T follicular helper cell (primary cell): ENCODE results near the gene NBPF4.
"Not testable (repeated sequence)": the region's sequence is repeated elsewhere in the genome, so short reads cannot be mapped to it uniquely, and the experiment has no call there.

Experiments
- DNase-seq: peaks from one replicate; pipeline ENCODE4 v3.0.0-alpha.2; 2020; ENCODE audit warnings: low read depth

Gene NBPF4

GRCh38 chr1:108214641-108215465 lies 29.0 kb downstream of the NBPF4 start:
- DNase-seq = not testable (repeated sequence)

DNA sequence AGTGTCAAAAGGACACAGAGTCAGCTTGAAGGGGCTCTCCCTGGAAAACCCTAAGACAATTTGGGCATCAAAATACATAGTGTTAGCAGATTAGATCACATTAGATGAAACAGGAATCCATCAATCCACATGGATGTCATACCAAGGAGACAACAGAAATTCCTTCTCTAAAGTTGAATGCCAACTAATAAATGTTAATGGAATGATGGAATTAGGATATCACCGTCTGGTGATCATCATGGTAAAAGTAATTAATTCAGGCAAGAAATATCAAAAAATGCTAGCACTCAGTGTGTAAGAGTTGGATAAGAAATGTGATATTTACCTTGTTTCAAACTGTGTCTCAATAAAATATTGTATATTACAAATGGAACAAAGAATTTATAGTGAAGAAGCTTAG lies 32.9 kb downstream of the NBPF4 start:
- no peak for DNase-seq

GRCh38 chr1:108209456-108210108 lies 34.3 kb downstream of the NBPF4 start:
- no peak for DNase-seq

DNA sequence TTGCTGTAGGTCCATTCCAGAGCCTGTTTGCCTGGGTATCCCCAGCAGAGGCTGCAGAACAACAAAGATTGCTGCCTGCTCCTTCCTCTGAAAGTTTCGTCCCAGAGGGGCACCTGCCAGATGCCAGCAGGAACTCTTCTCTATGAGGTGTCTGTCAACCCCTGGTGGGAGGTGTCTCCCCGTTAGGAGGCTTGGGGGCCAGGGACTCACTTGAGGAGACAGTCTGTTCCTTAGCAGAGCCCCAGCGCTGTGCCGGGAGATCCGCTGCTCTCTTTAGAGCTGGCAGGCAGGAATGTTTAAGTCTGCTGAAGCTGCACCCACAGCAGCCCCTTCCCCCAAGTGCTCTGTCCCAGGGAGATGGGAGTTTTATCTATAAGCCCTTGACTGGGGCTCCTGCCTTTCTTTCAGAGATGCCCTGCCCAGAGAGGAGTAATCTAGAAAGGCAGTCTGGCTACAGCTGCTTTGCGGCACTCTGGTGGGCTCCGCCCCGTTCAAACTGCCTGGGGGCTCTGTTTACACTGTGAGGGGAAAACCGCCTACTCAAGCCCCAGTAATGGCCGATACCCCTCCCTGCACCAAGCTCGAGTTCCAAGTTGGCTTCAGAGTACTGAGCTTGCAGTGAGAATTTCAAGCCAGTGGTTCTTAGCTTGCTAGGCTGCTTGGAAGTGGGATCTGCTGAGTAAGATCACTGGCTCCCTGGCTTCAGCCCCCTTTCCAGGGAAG lies 35.0 kb downstream of the NBPF4 start:
- no peak for DNase-seq

DNA sequence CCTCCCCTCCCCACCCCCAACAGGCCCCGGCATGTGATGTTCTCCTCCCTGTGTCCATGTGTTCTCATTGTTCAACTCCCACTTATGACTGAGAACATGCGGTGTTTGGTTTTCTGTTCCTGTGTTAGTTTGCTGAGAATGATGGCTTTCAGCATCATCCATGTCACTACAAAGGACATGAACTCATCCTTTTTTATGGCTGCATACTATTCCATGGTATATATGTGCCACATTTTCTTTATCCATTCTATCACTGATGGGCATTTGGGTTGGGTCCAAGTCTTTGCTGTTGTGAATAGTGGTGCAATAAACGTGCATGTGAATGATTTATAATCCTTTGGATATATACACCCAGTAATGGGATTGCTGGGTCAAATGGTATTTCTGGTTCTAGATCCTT lies 40.3 kb downstream of the NBPF4 start:
- DNase-seq = not testable (repeated sequence)

- DNase-seq = no peak
Observed at GRCh38 chr1:108201687-108202086, 42.2 kb downstream of the NBPF4 start.

GRCh38 chr1:108200687-108201051 lies 43.2 kb downstream of the NBPF4 start:
- peak; percentile 20 for DNase-seq

GRCh38 chr1:108199781-108200686 lies 43.8 kb downstream of the NBPF4 start, which contains the start of gene SLC25A24:
Gene SLC25A24 (minus strand): TSS chr1:108200343. CDS start chr1:108200138, 205 bp downstream.
- DNase-seq = peak; percentile 55

- no peak for DNase-seq
Observed at GRCh38 chr1:108199201-108199691, 44.6 kb downstream of the NBPF4 start.

GRCh38 chr1:108194051-108194450 lies 49.8 kb downstream of the NBPF4 start:
- DNase-seq = no peak

- no peak for DNase-seq
Observed at GRCh38 chr1:108193333-108193732, 50.5 kb downstream of the NBPF4 start.

- no peak for DNase-seq
Observed at GRCh38 chr1:108192581-108192980, 51.3 kb downstream of the NBPF4 start.

GRCh38 chr1:108190686-108191416 lies 53.0 kb downstream of the NBPF4 start:
- no peak for DNase-seq

- no peak for DNase-seq
Observed at GRCh38 chr1:108190001-108190634, 53.8 kb downstream of the NBPF4 start.

DNA sequence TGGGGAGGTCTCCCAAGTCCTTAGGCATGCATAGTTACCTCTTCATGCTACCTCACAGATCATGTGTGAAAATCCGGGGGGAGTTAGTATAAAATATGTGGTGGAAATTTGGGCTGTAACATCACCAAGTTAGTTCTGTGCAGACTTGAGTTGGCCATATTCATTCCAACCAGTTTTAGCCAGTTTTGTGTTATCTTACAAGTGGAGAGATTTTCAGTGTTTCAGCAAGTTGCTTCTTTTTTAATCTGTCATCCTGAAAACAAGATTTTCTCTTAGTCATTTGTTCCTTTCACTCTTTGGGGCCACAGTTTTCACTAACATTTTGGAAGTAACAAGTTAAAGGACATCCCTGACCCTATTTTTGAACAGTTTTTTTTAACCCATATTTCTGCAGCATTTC lies 55.1 kb downstream of the NBPF4 start:
- DNase-seq = no peak

DNA sequence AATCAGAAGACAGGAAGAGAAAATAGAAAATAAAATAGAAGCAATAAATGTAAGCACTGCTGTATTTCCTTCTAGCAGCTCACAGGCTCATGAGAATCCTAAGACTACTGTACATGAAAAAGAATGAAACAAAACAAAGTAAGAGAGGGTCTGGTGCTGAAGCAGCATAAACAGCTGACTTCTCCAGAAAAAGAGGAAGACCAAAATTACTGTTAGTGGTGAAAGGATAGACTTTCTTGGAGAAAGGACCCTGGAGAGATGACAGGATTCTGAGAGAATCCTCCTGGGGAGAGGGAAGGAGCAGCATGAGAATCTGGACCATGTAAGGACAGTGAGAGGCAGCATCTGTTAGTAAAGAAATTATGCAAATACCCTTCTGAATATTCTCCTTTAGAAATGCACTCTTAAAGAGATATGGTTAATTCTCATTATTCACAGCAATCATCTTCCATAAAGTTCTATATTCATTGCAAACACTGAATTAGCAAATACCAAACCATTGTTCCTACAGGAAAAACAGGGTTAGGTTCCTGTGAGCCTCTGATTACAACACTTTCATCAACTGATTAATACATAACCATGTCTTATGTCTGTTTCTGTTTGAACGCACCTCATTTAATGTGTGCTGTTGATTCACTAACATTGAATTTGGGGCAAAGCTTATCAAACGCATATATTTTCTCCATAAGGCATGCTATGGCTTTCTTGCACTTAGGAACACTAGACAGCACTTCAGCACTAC lies 60.7 kb downstream of the NBPF4 start:
- no peak for DNase-seq

- no peak for DNase-seq
Observed at GRCh38 chr1:108179018-108179417, 64.9 kb downstream of the NBPF4 start.
